Measurements from ENCODE around the gene ETHE1. TPM values are rescaled to one million over a fixed set of nuclear protein-coding genes. Genes with fewer than 3 reads are reported as not detected.

Gene ETHE1
- polyA plus RNA-seq, 6 donors from 2014 or later = 15.5 to 30.7 (median 24.0) TPM

GRCh38 chr19:43488179-43488578 is 38.8 kb downstream of the ETHE1 start:
- peaks cover 26 to 47% (median 27%) of the 10 kb centered on the region in 3 donors for H3K4me1 Mint-ChIP-seq
- peak overlapping the region in 3 of 8 donors; percentile 53 to 91 (median 75) for H3K4me3 Mint-ChIP-seq
- no peak for ATAC-seq (ENCODE audit: low read depth in 2 of 2)
- peak overlapping the region in 2 of 6 donors; percentile 75 to 76 for H3K27ac Mint-ChIP-seq
- DNase-seq = no peak
- no peaks in the 10 kb centered on the region for H3K9me3 Mint-ChIP-seq
- no peaks in the 10 kb centered on the region for H3K36me3 Mint-ChIP-seq
- no peaks in the 10 kb centered on the region for H3K27me3 Mint-ChIP-seq

- peak overlapping the region in 1 of 8 donors; percentile 42 for H3K4me3 Mint-ChIP-seq
- peaks cover 26 to 48% (median 27%) of the 10 kb centered on the region in 3 donors for H3K4me1 Mint-ChIP-seq
- H3K9me3 Mint-ChIP-seq = no peaks in the 10 kb centered on the region
- no peaks in the 10 kb centered on the region for H3K36me3 Mint-ChIP-seq
- DNase-seq (no peak), ATAC-seq (ENCODE audit: low read depth in 2 of 2) (no peak)
- H3K27ac Mint-ChIP-seq = peak overlapping the region in 2 of 6 donors; percentile 34 to 85
- H3K27me3 Mint-ChIP-seq = no peaks in the 10 kb centered on the region
These were observed 40.6 kb downstream of the ETHE1 start for GRCh38 chr19:43486412-43486811.

GRCh38 chr19:43485951-43486350 is 41.0 kb downstream of the ETHE1 start:
- ATAC-seq (ENCODE audit: low read depth in 2 of 2) = no peak
- Mint-ChIP-seq H3K4me3 (peak overlapping the region in 4 of 8 donors; percentile 4 to 78 (median 70)), H3K4me1 (peaks cover 26 to 48% (median 27%) of the 10 kb centered on the region in 3 donors), H3K9me3 (no peaks in the 10 kb centered on the region), H3K27me3 (no peaks in the 10 kb centered on the region), H3K27ac (peak overlapping the region in 3 of 6 donors; percentile 53 to 91 (median 90)), H3K36me3 (no peaks in the 10 kb centered on the region)
- DNase-seq = no peak

- no peak for ATAC-seq (ENCODE audit: low read depth in 2 of 2)
- no peak overlapping the region for H3K27ac Mint-ChIP-seq
- H3K4me1 Mint-ChIP-seq = peaks cover 14 to 22% (median 17%) of the 10 kb centered on the region in 3 donors
- no peak for DNase-seq
- H3K27me3 Mint-ChIP-seq = no peaks in the 10 kb centered on the region
- H3K9me3 Mint-ChIP-seq = no peaks in the 10 kb centered on the region
- no peak overlapping the region for H3K4me3 Mint-ChIP-seq
- peaks cover 0 to 1% of the 10 kb centered on the region in 2 donors for H3K36me3 Mint-ChIP-seq
These were observed 43.7 kb downstream of the ETHE1 start for GRCh38 chr19:43483281-43483680.

DNA sequence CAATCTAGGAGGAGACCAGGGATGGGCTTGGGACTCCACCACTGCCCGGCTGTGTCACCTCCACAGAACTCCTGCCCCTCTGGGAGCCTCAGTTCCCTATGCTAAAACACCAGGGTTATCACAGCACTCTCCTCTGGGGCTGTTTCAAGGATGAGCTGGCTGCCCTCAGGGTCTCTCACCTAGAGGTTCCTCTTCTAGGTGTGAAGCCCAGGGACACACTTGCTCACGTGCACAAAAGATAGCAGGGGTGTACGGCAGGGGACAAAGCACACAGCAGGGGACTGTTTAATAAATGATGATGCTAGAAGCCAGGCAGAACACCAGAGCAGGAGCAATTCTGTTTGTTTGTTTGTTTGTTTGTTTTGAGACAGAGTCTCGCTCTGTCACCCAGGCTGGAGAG is 44.8 kb downstream of the ETHE1 start:
- peaks cover 0 to 8% of the 10 kb centered on the region in 2 donors for H3K36me3 Mint-ChIP-seq
- no peak for DNase-seq
- peak overlapping the region in 1 of 6 donors; percentile 19 for H3K27ac Mint-ChIP-seq
- H3K27me3 Mint-ChIP-seq = no peaks in the 10 kb centered on the region
- H3K9me3 Mint-ChIP-seq = no peaks in the 10 kb centered on the region
- peaks cover 9 to 12% (median 11%) of the 10 kb centered on the region in 3 donors for H3K4me1 Mint-ChIP-seq
- H3K4me3 Mint-ChIP-seq = no peak overlapping the region
- no peak for ATAC-seq (ENCODE audit: low read depth in 2 of 2)

DNA sequence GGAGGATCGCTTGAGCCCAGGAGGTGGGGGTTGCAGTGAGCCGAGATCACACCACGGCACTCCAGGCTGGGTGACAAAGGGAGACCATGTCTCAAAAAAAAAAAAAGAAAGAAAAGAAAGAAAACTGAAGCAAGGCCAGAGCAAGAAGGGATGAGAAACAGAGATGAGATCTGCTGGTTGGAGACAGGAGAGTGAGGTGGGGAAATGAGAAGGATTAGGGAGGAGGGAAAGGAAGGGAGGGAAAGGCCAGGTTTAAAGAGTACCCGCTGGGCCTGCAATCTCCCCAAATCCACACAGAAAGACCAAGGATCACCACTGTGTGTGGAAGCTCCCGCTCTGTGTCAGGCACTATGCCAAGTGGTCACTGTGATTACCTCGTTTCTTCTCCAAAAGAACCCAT is 45.3 kb downstream of the ETHE1 start:
- Mint-ChIP-seq H3K4me3 (no peak overlapping the region), H3K27me3 (no peaks in the 10 kb centered on the region), H3K4me1 (peaks cover 6 to 7% (median 7%) of the 10 kb centered on the region in 3 donors), H3K9me3 (no peaks in the 10 kb centered on the region), H3K36me3 (peaks cover 0 to 8% of the 10 kb centered on the region in 2 donors), H3K27ac (peak overlapping the region in 2 of 6 donors; percentile 17 to 60)
- ATAC-seq (ENCODE audit: low read depth in 2 of 2) = no peak
- no peak for DNase-seq

GRCh38 chr19:43480574-43480973 is 46.4 kb downstream of the ETHE1 start:
- H3K36me3 Mint-ChIP-seq = peaks cover 0 to 8% of the 10 kb centered on the region in 2 donors
- peak overlapping the region in 3 of 6 donors; percentile 61 to 83 (median 77) for H3K27ac Mint-ChIP-seq
- no peak overlapping the region for H3K4me3 Mint-ChIP-seq
- peaks cover under 1 to 8% (median 1%) of the 10 kb centered on the region in 3 donors for H3K4me1 Mint-ChIP-seq
- no peaks in the 10 kb centered on the region for H3K9me3 Mint-ChIP-seq
- no peaks in the 10 kb centered on the region for H3K27me3 Mint-ChIP-seq
- ATAC-seq (ENCODE audit: low read depth in 2 of 2) = no peak
- no peak for DNase-seq

GRCh38 chr19:43479961-43480561 is 46.9 kb downstream of the ETHE1 start:
- DNase-seq (no peak), ATAC-seq (ENCODE audit: low read depth in 2 of 2) (no peak)
- H3K27ac Mint-ChIP-seq = peak overlapping the region in 2 of 6 donors; percentile 26 to 79
- peaks cover 0 to 2% (median 0%) of the 10 kb centered on the region in 7 donors for H3K9me3 Mint-ChIP-seq
- peaks cover 0 to 8% of the 10 kb centered on the region in 2 donors for H3K36me3 Mint-ChIP-seq
- H3K4me1 Mint-ChIP-seq = peaks cover 6 to 12% (median 6%) of the 10 kb centered on the region in 3 donors
- H3K4me3 Mint-ChIP-seq = no peak overlapping the region
- H3K27me3 Mint-ChIP-seq = no peaks in the 10 kb centered on the region

- no peak for DNase-seq
- H3K27ac Mint-ChIP-seq = peak overlapping the region in 3 of 6 donors; percentile 33 to 95 (median 87)
- peaks cover 0 to 8% of the 10 kb centered on the region in 2 donors for H3K36me3 Mint-ChIP-seq
- H3K27me3 Mint-ChIP-seq = no peaks in the 10 kb centered on the region
- H3K9me3 Mint-ChIP-seq = peaks cover 0 to 2% (median 0%) of the 10 kb centered on the region in 7 donors
- no peak for ATAC-seq (ENCODE audit: low read depth in 2 of 2)
- H3K4me3 Mint-ChIP-seq = no peak overlapping the region
- peaks cover 8 to 15% (median 10%) of the 10 kb centered on the region in 3 donors for H3K4me1 Mint-ChIP-seq
These were observed 47.8 kb downstream of the ETHE1 start for GRCh38 chr19:43479226-43479625.

DNA sequence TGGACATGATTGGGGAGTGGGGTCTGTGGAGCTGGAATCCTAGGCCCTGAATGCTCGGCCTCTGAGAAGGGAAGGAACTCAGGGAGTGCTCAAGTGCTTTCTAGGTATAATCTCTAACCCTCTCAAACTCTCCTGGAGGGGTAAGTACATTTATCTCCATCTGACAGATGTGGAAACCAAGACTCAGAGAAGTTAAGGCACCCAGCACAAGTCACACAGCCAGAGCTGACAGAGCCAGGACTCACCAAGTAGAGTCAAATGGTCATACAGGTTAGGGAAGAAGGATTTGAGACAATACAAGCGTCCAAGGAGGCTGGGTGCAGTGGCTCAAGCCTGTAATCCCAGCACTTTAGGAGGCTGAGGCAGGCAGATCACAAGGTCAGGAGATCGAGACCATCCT is 48.7 kb downstream of the ETHE1 start:
- H3K4me3 Mint-ChIP-seq = peak overlapping the region in 1 of 8 donors; percentile 10
- peak overlapping the region in 5 of 6 donors; percentile 9 to 94 (median 54) for H3K27ac Mint-ChIP-seq
- H3K9me3 Mint-ChIP-seq = peaks cover 0 to 2% (median 0%) of the 10 kb centered on the region in 7 donors
- DNase-seq (no peak), ATAC-seq (ENCODE audit: low read depth in 2 of 2) (no peak)
- H3K27me3 Mint-ChIP-seq = no peaks in the 10 kb centered on the region
- H3K36me3 Mint-ChIP-seq = peaks cover 0 to 8% of the 10 kb centered on the region in 2 donors
- peaks cover 8 to 15% (median 14%) of the 10 kb centered on the region in 3 donors for H3K4me1 Mint-ChIP-seq

- Mint-ChIP-seq H3K9me3 (peaks cover 0 to 2% (median 0%) of the 10 kb centered on the region in 7 donors), H3K36me3 (peaks cover 0 to 8% of the 10 kb centered on the region in 2 donors), H3K4me3 (no peak overlapping the region), H3K27ac (peak overlapping the region; percentile 47 to 100 (median 98)), H3K27me3 (no peaks in the 10 kb centered on the region), H3K4me1 (peaks cover 8 to 15% (median 14%) of the 10 kb centered on the region in 3 donors)
- no peak for DNase-seq
- ATAC-seq (ENCODE audit: low read depth in 2 of 2) = no peak
These were observed 50.4 kb downstream of the ETHE1 start for GRCh38 chr19:43476606-43477005.

DNA sequence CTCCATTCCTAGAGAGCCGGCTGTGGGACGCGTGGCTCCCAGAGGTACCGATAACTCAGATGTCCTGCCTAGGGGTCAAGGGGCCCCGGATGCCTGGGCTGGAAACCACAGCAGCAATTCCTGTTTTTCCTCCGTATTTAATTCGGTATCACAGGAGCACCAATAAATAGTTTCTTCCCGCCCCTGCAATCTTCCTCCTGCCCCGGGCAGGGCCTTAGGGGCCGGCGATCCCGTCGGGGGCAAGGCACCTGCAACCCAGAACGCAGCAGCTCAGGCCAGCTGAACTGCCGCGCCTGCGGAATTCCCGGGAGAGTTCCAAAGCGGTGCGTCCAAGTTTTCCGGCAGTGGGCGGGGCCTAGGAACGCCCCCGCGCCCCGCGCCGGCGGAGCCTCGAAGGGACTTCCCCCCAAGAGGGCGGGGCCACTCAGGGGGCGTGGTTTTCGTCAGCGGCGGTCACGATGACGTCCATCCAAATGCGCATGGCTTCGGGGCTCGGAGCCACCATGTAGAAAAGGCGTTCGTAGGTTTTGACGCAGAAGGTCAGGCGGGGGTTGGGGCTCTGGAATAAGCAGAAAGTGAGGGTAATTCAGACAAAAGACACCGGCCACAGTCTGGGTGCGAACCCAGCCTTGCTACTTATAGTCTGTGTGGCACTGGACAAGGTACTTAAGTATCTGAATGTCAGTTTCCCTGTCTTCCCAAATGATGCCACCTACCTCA is 51.9 kb downstream of the ETHE1 start:
- peak overlapping the region; percentile 97 to 100 (median 99) for H3K27ac Mint-ChIP-seq
- no peaks in the 10 kb centered on the region for H3K27me3 Mint-ChIP-seq
- peak overlapping the region; percentile 75 to 92 (median 88) for H3K4me3 Mint-ChIP-seq
- ATAC-seq (ENCODE audit: low read depth in 2 of 2) (peak; percentile 95 to 98), DNase-seq (peak; percentile 95)
- peaks cover 0 to 8% of the 10 kb centered on the region in 2 donors for H3K36me3 Mint-ChIP-seq
- peaks cover 0 to 2% (median 0%) of the 10 kb centered on the region in 7 donors for H3K9me3 Mint-ChIP-seq
- H3K4me1 Mint-ChIP-seq = peaks cover 8 to 14% (median 14%) of the 10 kb centered on the region in 3 donors

DNA sequence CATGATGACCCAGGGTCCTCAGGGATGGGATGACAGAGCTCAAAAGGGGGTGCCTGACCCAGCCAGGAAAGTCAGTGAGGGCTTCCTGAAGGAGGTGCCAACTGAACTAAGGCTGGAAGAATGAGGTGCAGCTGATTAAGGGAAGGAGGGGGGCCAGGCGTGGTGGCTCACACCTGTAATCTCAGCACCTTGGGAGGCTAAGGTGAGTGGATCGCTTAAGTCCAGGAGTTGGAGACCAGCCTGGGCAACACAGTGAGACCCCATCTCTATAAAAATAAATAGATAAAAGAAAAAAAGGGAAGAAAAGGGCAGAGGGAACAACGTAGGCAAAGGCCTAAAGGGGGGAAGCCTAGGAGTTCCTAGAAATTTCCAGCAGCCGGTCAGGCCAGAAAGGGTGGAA is 52.5 kb downstream of the ETHE1 start:
- Mint-ChIP-seq H3K27ac (peak overlapping the region in 5 of 6 donors; percentile 88 to 100 (median 97)), H3K4me1 (peaks cover 8 to 14% (median 14%) of the 10 kb centered on the region in 3 donors), H3K4me3 (peak overlapping the region; percentile 39 to 92 (median 85)), H3K27me3 (no peaks in the 10 kb centered on the region), H3K9me3 (peaks cover 0 to 2% (median 0%) of the 10 kb centered on the region in 7 donors), H3K36me3 (peaks cover 0 to 8% of the 10 kb centered on the region in 2 donors)
- ATAC-seq (ENCODE audit: low read depth in 2 of 2) (no peak), DNase-seq (no peak)

All from naive B cell (primary cell).